ENCODE measurements around the gene SLC18A3.

The SLC18A3 gene

DNA sequence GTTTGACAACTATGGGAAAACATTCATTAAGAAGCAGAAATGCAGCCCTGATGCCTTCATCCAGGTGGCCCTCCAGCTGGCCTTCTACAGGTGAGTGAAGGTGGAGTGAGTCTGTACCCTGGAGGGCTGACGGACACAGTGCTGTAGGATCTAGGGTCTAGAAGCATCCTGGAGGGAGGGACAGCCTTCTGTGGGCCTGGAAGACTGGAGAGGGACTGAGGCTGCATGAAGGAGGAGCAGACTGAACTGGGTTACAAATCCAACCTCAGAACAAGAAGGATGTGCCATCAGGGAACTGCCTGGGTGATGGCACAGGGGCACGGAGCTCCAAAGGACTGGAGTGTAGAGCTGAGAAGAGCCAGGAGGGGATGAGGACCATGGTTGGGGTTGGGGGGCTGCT is 41.8 kb downstream of the SLC18A3 start:
- no peak for TF ChIP-seq ZFX (IDR thresholded peaks at IDR 0.05; ENCODE audit: borderline replicate concordance)
- TF ChIP-seq, protein P1, sequence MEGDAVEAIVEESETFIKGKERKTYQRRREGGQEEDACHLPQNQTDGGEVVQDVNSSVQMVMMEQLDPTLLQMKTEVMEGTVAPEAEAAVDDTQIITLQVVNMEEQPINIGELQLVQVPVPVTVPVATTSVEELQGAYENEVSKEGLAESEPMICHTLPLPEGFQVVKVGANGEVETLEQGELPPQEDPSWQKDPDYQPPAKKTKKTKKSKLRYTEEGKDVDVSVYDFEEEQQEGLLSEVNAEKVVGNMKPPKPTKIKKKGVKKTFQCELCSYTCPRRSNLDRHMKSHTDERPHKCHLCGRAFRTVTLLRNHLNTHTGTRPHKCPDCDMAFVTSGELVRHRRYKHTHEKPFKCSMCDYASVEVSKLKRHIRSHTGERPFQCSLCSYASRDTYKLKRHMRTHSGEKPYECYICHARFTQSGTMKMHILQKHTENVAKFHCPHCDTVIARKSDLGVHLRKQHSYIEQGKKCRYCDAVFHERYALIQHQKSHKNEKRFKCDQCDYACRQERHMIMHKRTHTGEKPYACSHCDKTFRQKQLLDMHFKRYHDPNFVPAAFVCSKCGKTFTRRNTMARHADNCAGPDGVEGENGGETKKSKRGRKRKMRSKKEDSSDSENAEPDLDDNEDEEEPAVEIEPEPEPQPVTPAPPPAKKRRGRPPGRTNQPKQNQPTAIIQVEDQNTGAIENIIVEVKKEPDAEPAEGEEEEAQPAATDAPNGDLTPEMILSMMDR (IDR thresholded peaks at IDR 0.05), result no peak
- no peak overlapping the region for H3K27ac ChIP-seq

DNA sequence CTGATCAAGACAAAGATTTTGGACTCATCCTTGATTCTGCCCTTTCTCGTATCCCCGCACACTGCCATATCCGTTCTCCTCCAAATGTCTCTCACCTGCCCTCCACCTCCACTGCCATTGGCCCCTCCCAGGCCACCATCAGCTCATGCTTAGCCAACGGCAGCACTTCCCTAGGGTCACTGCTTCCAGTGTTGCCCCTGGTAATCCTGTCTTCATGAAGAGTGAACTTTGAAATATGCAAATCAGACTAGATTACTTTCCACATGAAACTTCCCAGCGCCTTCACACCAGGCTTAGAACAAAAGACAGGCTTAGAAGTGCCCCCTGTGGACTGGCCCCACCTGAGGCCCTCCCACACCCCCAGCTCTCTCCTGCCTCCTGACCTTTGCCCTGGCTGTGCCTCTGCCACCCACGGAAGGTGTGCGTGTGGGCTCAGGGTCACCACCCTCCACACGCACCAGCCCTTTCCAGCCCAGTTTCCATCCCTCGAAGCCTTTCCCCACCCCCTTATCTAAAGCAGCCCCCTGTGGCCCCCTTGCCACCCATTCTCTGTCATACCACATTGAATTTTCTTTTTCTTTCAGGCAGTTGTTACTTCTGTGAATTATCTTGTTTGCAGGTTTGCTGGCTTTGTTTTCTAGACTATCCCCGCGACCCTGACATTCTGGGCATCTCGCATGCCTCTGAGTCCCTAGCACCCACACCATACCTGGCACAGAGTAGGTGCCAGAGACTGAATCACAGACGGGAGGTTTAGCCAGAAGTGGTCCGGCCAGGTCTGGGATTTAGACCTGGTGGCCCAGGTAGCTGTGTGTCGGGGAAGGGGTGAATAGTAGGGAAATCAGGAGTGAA is 42.5 kb downstream of the SLC18A3 start:
- H3K27ac ChIP-seq, result no peak overlapping the region
- TF ChIP-seq, protein P1 (IDR thresholded peaks at IDR 0.05), result no peak
- TF ChIP-seq ZFX (IDR thresholded peaks at IDR 0.05; ENCODE audit: borderline replicate concordance), result no peak

DNA sequence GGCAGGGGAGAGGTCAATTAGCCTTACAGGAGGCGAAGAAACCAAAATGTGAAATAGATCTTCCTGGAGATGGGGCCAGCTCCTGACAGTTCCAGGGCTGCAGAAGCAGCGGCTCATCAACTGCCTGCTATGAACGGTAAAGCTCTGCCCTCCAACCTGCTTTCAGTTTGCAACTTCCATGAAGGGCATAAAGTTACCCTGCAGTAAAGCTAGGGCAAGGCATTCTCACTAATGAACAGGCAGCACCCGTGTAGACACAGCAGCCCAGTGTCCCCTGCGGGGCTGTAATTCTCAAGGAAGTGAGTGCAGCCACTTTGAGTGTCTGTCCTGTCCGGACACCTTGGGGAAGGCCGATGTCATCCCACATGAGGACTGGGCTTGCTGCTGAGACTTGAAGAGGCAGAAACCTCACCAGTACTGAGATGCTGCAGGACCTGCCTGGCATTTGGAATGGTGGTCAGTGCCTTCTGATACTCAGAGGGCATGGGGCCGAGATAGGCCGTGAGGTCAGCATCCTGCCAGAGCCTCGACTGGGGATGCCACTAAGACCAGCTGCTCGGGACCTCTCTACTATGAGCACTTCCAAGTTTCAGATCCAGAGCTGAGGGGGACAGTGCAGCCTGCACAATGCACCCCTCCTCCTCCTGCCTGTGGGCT is 43.3 kb downstream of the SLC18A3 start:
- TF ChIP-seq, protein P1 (IDR thresholded peaks at IDR 0.05), result no peak
- H3K27ac ChIP-seq, result no peak overlapping the region

DNA sequence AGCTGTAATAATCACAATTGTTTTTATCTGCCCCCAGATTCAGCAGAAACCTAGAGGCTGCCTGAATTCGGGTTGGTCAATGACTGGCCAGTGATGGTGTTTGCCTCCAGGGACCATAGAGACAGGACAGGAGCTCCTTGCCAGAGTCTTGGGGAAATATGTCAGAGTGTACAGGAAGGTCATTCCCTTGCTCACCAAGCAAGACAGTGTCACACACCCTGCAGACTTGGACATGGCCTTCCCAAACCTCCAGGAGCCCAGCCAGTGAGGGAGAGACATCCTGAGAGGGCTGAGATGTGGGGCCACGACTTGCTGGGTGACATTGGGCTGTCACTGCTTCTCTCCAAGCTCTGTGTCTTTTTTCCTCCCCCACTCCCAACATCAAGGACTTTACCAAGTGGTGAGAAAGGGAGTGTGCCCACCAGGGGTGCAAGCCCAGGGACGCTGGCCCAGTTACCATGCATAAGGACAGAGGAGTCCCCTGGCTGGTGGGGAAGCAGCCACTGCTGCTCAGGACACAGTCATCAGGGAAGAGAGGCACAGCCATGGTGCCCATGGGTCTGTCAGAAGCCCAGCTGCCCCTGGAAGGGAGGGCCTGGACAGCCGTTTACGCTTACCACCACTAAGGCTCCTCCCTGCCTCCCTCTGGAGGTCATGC is 44.1 kb downstream of the SLC18A3 start:
- no peak overlapping the region for H3K27ac ChIP-seq
- TF ChIP-seq, protein P1 (IDR thresholded peaks at IDR 0.05), result no peak
- no peak for TF ChIP-seq ZFX (IDR thresholded peaks at IDR 0.05; ENCODE audit: borderline replicate concordance)

DNA sequence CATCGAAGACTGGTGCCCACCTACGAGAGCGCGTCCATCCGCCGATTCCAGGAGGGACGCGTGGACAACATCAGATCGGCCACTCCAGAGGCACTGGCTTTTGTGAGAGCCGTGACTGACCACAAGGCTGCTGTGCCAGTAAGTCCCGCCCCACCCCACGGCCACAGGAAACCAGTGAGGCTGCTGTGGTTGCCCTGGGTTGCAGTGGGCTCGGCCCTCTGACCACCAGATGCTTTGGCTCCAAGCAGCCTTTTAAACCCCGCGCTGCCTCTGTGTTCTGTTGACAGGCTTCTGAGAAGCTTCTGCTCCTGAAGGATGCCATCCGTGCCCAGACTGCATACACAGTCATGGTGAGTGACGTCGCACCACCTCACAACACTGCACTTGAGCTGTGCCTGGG is 45.0 kb downstream of the SLC18A3 start:
- H3K27ac ChIP-seq, result no peak overlapping the region
- no peak for TF ChIP-seq ZFX (IDR thresholded peaks at IDR 0.05; ENCODE audit: borderline replicate concordance)
- TF ChIP-seq, protein P1 (IDR thresholded peaks at IDR 0.05), result no peak

DNA sequence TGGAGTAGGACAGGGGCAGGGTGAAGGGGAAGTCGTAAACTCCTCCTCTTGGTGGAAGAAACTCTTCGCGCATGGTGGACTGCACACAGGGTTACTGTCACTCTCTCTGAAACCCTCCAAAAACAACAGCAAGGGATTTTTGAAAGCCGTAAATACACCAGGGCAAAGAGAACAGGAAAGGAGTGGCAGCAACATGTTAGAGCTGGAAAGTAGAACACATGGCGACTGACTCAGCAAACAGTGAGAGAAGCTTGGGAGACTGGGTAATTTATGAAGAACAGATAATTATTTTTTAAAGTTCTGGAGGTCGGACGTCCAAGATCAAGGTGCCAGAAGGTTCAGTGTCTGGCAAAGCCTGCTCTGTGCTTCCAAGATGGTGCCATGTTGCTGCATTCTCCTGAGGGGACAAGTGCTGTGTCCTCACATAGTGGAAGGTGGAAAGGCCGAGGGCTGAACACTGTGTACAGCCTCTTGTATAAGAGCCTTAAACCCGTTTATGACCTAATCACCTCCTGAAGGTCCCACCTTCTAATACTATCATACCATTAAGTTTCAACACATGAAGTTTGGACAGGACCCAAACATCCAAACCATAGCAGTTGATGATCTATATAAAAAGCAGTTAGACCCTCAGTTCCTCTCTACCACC is 46.9 kb downstream of the SLC18A3 start:
- no peak for TF ChIP-seq ZFX (IDR thresholded peaks at IDR 0.05; ENCODE audit: borderline replicate concordance)
- TF ChIP-seq, protein P1 (IDR thresholded peaks at IDR 0.05), result no peak
- H3K27ac ChIP-seq, result no peak overlapping the region
